ENCODE data around the gene MEI4.

Gene MEI4

DNA sequence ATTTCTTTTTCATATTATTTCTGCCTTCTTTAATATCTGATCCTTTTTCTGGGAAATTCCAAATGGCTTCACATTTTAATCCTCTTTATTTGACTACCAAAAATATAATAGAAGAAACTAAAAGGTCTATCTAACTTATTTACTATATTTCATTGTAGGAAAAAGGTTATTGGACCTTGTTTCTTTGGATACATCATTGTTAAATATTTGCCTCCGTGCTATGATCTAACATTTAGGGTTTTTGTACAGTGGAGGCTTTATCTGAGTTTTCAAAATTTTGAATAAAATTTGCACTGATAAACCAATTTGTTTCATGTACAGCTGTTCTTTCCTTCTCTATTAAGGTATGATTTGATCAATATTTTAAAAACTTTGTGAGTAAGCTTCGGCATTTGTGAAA lies 109.5 kb downstream of the MEI4 start:
- TF ChIP-seq, protein P1, sequence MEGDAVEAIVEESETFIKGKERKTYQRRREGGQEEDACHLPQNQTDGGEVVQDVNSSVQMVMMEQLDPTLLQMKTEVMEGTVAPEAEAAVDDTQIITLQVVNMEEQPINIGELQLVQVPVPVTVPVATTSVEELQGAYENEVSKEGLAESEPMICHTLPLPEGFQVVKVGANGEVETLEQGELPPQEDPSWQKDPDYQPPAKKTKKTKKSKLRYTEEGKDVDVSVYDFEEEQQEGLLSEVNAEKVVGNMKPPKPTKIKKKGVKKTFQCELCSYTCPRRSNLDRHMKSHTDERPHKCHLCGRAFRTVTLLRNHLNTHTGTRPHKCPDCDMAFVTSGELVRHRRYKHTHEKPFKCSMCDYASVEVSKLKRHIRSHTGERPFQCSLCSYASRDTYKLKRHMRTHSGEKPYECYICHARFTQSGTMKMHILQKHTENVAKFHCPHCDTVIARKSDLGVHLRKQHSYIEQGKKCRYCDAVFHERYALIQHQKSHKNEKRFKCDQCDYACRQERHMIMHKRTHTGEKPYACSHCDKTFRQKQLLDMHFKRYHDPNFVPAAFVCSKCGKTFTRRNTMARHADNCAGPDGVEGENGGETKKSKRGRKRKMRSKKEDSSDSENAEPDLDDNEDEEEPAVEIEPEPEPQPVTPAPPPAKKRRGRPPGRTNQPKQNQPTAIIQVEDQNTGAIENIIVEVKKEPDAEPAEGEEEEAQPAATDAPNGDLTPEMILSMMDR (conservative IDR thresholded peaks at IDR 0.05), result no peak
- no peak for TF ChIP-seq ZFX (IDR thresholded peaks at IDR 0.05)
- H3K27ac ChIP-seq, result no peak overlapping the region

DNA sequence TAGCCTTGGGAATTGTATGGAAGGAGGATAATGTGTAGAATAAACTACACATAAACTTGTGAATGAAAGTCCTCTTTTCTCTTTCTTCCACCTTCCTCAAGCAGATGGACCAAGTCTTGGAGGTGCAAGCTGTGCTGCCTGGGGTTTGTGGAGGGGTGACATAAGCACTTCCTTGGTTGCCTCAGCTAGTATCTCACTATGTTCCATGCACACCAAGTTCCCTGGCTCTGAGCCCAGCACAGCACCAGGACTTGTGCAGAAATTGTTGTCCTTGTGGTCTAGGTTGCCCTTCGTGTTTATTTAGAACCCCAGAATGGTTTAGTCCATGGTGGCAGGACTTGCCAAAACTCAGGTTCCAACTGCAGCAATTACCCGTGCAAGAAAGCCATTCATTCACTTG lies 110.3 kb downstream of the MEI4 start:
- TF ChIP-seq, protein P1 (conservative IDR thresholded peaks at IDR 0.05), result no peak
- TF ChIP-seq ZFX (IDR thresholded peaks at IDR 0.05), result no peak
- no peak overlapping the region for H3K27ac ChIP-seq

DNA sequence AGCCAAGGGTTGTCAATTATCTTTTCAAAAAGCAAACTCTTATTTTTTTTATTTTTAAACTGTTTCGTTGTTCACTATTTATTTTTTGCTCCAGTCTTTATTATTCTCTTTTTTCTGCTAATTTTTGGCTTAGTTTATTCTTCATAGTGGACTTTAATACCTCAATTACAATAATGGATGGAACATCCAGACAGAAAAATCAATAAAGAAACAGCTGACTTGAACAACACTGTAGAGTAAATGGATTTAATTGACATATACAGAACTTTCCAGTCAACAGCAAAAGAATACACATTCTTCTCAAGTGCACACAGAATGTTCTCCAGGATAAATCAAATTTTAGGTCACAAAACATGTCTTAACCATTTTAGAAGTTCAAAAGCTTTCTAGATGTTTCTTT lies 111.5 kb downstream of the MEI4 start:
- TF ChIP-seq ZFX (IDR thresholded peaks at IDR 0.05), result no peak
- TF ChIP-seq, protein P1 (conservative IDR thresholded peaks at IDR 0.05), result no peak
- H3K27ac ChIP-seq, result no peak overlapping the region

DNA sequence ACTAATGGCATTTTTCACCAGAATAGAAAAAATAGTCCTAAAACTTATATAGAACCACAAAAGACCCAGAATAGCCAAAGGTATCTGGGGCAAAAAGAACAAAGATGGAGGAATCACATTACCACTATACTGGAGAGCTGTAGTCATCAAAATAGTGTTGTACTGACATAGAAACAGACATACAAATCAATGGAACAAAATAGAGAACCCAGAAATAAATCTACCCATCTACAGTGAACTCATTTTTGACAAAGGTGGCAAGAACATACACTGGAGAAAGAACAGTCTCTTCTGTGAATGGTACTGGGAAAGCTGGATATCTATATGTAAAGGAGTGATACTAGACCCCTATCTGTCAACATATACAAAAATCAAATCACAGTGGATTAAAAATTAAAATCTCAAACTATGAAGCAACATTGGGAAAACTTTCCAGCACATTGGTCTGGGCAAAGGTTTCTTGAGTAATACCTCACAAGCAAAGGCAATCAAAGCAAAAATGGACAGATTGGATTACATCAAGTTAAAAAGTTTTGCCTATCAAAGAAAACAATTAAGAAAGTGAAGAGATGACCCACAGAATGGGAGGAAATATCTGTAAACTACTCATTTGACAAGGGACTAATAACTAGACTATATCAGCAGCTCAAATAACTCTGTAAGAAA lies 120.5 kb downstream of the MEI4 start:
- no peak overlapping the region for H3K27ac ChIP-seq
- TF ChIP-seq, protein P1 (conservative IDR thresholded peaks at IDR 0.05), result no peak
- no peak for TF ChIP-seq ZFX (IDR thresholded peaks at IDR 0.05)

DNA sequence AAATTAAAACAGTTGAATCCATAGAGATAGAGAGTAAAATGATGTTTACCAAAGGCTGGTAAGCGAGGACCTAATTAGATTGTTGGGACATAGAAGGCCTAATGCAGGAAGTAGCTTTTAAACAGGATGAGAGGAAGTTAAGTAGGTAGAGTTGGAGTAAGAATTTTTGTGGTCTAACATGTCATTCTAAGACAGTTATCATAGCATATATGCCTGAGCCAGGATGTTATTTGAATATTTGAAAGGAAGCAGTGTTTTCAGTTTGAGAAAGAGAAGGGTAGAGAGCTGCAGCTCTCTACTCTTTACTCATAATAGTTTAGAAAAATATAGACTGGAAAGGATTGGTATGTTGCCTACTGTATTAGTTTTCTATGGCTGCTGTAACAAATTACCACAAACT lies 121.6 kb downstream of the MEI4 start:
- TF ChIP-seq, protein P1 (conservative IDR thresholded peaks at IDR 0.05), result no peak
- no peak overlapping the region for H3K27ac ChIP-seq

DNA sequence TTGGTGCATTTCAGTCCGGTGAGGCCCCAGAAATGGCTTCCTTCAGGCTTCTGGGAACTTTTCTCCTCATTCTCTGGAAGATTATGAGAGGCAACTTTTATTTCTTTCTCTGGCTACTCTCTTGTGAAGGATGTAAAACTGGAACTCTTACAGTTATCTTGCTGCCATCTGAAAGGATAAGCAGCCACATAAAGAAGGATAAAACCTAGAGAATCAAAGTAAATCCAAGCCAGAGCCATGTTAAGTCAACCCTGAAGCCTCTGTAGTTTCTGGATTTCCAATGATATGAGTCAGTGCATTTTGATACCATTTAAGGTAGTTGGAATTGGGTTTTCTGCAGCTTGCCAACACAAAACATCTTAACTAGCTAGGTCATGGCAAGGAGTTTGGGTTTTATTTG lies 123.6 kb downstream of the MEI4 start:
- H3K27ac ChIP-seq, result no peak overlapping the region
- TF ChIP-seq ZFX (IDR thresholded peaks at IDR 0.05), result no peak
- TF ChIP-seq, protein P1 (conservative IDR thresholded peaks at IDR 0.05), result no peak

DNA sequence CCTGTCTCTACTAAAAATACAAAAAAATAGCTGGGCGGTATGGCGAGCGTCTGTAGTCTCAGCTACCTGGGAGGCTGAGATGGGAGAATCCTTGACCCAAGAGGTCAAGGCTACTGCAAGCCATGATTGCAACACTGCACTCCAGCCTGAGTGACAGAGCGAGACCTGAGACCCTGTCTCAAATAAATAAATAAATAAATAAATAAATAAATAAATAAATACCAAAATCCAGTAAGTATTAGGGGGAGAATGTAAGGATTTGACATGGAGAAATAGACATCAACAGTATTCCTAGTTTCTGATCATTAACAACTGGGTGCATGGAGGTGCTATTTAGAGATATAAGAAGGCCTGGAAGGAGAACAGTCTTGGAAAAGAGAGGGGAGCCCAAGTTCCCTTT lies 125.7 kb downstream of the MEI4 start:
- TF ChIP-seq ZFX (IDR thresholded peaks at IDR 0.05), result no peak
- TF ChIP-seq, protein P1 (conservative IDR thresholded peaks at IDR 0.05), result no peak
- H3K27ac ChIP-seq, result no peak overlapping the region

All from C4-2B (cell line).